ENCODE results near the gene CD180.
A peak's percentile ranks its signal among the peaks of the same experiment; 100 is the strongest.

The CD180 gene

DNA sequence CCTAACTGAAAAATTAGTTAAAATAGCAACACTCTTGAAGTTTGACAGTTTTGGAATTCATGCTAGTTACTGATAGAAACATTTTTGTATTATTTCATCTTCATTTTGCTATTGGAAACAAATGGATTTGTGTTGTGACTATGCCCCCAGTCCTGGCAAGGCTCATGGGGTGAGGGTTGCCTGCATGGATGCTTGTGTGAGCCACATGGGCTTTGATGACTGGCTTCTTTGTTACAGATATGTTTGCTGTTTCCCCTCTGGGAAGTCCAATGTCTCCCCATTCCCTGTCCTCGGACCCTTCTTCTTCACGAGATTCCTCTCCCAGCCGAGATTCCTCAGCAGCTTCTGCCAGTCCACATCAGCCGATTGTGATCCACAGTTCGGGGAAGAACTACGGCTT, 44.2 kb downstream of the CD180 start:
- H3K9ac ChIP-seq (ENCODE audit: low read length): no peak overlapping the region
- no peak overlapping the region for H2AFZ ChIP-seq (ENCODE audit: low read length)
- TF ChIP-seq, protein P1, sequence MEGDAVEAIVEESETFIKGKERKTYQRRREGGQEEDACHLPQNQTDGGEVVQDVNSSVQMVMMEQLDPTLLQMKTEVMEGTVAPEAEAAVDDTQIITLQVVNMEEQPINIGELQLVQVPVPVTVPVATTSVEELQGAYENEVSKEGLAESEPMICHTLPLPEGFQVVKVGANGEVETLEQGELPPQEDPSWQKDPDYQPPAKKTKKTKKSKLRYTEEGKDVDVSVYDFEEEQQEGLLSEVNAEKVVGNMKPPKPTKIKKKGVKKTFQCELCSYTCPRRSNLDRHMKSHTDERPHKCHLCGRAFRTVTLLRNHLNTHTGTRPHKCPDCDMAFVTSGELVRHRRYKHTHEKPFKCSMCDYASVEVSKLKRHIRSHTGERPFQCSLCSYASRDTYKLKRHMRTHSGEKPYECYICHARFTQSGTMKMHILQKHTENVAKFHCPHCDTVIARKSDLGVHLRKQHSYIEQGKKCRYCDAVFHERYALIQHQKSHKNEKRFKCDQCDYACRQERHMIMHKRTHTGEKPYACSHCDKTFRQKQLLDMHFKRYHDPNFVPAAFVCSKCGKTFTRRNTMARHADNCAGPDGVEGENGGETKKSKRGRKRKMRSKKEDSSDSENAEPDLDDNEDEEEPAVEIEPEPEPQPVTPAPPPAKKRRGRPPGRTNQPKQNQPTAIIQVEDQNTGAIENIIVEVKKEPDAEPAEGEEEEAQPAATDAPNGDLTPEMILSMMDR (IDR thresholded peaks at IDR 0.05; ENCODE audit: low read length): no peak
- TF ChIP-seq EZH2 (IDR thresholded peaks at IDR 0.05; ENCODE audit: borderline replicate concordance, low read length): no peak
- H3K4me3 ChIP-seq (ENCODE audit: low read depth, low read length, poor library complexity, severe bottlenecking): no peak overlapping the region
- H3K36me3 ChIP-seq (ENCODE audit: insufficient read depth, low read length): no peaks in the 10 kb centered on the region
- no peaks in the 10 kb centered on the region for H3F3A ChIP-seq (ENCODE audit: insufficient read depth, low read length)
- H3K79me2 ChIP-seq (ENCODE audit: insufficient read depth, low read length): no peaks in the 10 kb centered on the region
- no peak overlapping the region for H3K27ac ChIP-seq (ENCODE audit: low read depth, low read length, poor library complexity, severe bottlenecking)
- H3K4me2 ChIP-seq (ENCODE audit: low read length): no peak overlapping the region
- H3K9me2 ChIP-seq (ENCODE audit: low read depth, low read length): no peaks in the 10 kb centered on the region
- no peaks in the 10 kb centered on the region for H3K9me3 ChIP-seq (ENCODE audit: low read length)
- no peaks in the 10 kb centered on the region for H3K27me3 ChIP-seq (ENCODE audit: insufficient read depth, low read length)
- H3K4me1 ChIP-seq (ENCODE audit: insufficient read depth, low read length, severe bottlenecking): no peaks in the 10 kb centered on the region
- H4K20me1 ChIP-seq (ENCODE audit: insufficient read depth, low read length): no peaks in the 10 kb centered on the region

DNA sequence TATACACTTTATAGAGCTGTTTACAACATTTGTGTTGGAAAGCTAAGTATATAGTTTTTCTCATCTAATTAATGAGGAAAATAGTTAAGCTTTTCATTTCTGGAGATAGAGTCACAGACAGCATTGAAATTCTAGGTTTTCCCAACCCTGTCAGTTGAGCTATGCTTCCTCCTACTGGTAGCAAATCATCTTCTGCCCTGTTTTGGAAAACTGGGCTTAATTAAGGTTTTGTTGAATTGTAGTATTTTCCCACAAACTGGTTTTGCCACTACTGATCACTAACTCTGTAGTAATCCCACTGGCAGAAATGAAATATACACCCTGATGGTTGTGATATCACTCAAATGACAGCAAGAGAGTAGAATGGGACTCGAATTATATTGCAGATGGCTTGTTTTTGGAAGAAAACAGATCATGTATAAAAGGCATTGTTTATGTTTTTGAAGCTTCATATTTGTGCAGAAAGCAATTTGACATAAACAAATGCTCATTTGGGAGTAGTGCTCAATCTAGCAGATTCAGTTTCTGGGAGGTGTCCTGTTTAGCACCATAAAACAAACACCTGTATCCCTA, 46.6 kb downstream of the CD180 start:
- no peaks in the 10 kb centered on the region for H3K79me2 ChIP-seq (ENCODE audit: insufficient read depth, low read length)
- H3F3A ChIP-seq (ENCODE audit: insufficient read depth, low read length): no peaks in the 10 kb centered on the region
- no peak overlapping the region for H3K4me2 ChIP-seq (ENCODE audit: low read length)
- no peak overlapping the region for H3K4me3 ChIP-seq (ENCODE audit: low read depth, low read length, poor library complexity, severe bottlenecking)
- H3K27ac ChIP-seq (ENCODE audit: low read depth, low read length, poor library complexity, severe bottlenecking): no peak overlapping the region
- no peak overlapping the region for H2AFZ ChIP-seq (ENCODE audit: low read length)
- no peak for TF ChIP-seq EZH2 (IDR thresholded peaks at IDR 0.05; ENCODE audit: borderline replicate concordance, low read length)
- TF ChIP-seq, protein P1 (IDR thresholded peaks at IDR 0.05; ENCODE audit: low read length): peak; percentile 29; the same call in 1 of the 2 replicates
- no peak overlapping the region for H3K9ac ChIP-seq (ENCODE audit: low read length)
- H3K36me3 ChIP-seq (ENCODE audit: insufficient read depth, low read length): no peaks in the 10 kb centered on the region
- H3K4me1 ChIP-seq (ENCODE audit: insufficient read depth, low read length, severe bottlenecking): no peaks in the 10 kb centered on the region
- H3K9me2 ChIP-seq (ENCODE audit: low read depth, low read length): no peaks in the 10 kb centered on the region
- H4K20me1 ChIP-seq (ENCODE audit: insufficient read depth, low read length): no peaks in the 10 kb centered on the region
- H3K9me3 ChIP-seq (ENCODE audit: low read length): no peaks in the 10 kb centered on the region
- no peaks in the 10 kb centered on the region for H3K27me3 ChIP-seq (ENCODE audit: insufficient read depth, low read length)

DNA sequence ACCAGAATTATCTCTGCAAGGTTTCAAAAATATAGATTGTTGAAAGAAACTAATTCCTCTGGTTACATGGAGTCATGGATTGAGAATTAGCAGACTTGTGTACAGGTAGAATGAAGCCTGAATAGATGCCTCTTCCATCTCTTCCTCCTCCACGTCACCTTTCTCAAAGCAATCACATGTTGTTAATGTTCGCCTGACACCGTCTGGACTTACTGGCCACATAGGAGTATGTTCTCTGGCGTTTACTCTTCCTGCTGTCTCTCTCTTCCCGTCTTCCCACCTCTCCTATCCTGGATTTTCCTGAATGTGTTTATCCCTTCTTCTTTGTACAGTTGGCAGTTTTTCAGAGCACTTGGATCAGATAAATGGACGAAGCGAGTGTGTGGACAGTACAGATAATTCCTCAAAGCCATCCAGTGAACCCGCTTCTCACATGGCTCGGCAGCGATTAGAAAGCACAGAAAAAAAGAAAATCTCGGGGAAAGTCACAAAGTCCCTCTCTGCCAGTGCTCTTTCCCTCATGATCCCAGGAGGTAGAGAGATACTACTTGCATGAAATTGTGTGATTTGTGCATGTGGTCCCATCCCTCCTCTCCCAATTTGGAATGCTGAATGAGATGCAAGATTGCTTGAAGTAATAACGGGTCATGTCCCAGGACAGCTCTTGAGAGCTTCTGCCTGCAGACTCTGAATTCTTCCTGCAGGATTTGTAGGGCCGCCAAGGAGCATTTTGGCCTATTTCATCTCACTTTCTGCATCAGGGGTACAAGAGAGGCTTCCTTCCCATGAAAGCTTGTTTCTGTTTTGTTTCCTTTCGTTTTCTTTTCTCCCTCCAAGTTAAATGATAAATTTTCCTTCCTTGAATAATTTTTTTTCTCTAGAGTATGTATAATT, 47.3 kb downstream of the CD180 start:
- Histone ChIP-seq H3K4me1 (ENCODE audit: insufficient read depth, low read length, severe bottlenecking) (no peaks in the 10 kb centered on the region), H3F3A (ENCODE audit: insufficient read depth, low read length) (no peaks in the 10 kb centered on the region), H3K4me3 (ENCODE audit: low read depth, low read length, poor library complexity, severe bottlenecking) (no peak overlapping the region), H3K9me2 (ENCODE audit: low read depth, low read length) (no peaks in the 10 kb centered on the region), H3K79me2 (ENCODE audit: insufficient read depth, low read length) (no peaks in the 10 kb centered on the region), H3K27ac (ENCODE audit: low read depth, low read length, poor library complexity, severe bottlenecking) (no peak overlapping the region), H3K27me3 (ENCODE audit: insufficient read depth, low read length) (no peaks in the 10 kb centered on the region), H2AFZ (ENCODE audit: low read length) (no peak overlapping the region), H3K36me3 (ENCODE audit: insufficient read depth, low read length) (no peaks in the 10 kb centered on the region), H3K9me3 (ENCODE audit: low read length) (no peaks in the 10 kb centered on the region), H4K20me1 (ENCODE audit: insufficient read depth, low read length) (no peaks in the 10 kb centered on the region), H3K9ac (ENCODE audit: low read length) (no peak overlapping the region), H3K4me2 (ENCODE audit: low read length) (no peak overlapping the region)
- no peak for TF ChIP-seq EZH2 (IDR thresholded peaks at IDR 0.05; ENCODE audit: borderline replicate concordance, low read length)
- TF ChIP-seq, protein P1 (IDR thresholded peaks at IDR 0.05; ENCODE audit: low read length): no peak
